GM18868 (cell line): ENCODE data around the gene FARP1.
"Not testable (repeated sequence)": the region's sequence is repeated elsewhere in the genome, so short reads cannot be mapped to it uniquely, and the experiment has no call there.

Experiments
- ATAC-seq: cut with Tn5 transposase; IDR thresholded peaks from one replicate; pipeline ENCODE4 v1.9.1; 2021; ENCODE audit warnings: mild to moderate bottlenecking, moderate library complexity; ENCODE audit not compliant: unreplicated experiment

FARP1 gene

DNA sequence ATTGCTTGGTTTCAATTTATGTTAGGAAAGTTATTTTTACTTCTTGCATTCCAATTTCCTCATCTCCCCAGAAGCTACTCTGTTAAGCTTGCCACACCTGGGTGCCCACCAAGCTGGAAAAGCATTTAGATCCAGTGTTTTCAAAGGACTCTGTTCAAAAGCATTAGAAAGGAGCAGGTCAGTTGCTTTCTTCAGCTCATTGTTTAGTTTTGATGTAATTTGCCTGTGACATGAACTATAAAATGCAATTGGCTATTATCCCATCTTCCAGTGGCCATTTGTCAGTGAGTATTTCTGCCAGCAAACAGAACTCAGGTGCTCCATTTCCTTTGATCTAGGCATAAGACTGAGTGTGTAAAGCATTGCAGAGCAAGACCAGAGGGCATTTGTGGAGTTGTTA, 80.8 kb downstream of the FARP1 start:
- no peak for ATAC-seq

DNA sequence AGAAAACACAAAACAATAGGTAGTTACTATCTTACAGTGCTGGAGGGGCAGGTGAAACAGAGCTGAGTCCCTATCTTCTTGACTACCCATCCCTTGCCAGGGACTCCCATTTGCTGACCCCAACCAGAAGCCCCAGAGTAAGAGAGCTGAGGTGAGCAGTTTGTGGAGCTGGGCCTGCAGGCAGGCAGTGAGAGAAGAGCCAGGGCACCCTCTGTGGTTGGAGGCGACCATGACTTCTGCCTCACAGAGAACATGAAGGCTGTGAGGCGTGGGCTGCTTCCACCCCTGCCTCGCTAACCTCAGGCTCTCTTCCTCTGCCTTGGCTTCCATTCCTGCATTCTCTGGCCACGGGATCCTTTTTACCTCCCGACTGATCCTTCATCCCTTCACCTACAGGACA, 81.7 kb downstream of the FARP1 start:
- no peak for ATAC-seq

DNA sequence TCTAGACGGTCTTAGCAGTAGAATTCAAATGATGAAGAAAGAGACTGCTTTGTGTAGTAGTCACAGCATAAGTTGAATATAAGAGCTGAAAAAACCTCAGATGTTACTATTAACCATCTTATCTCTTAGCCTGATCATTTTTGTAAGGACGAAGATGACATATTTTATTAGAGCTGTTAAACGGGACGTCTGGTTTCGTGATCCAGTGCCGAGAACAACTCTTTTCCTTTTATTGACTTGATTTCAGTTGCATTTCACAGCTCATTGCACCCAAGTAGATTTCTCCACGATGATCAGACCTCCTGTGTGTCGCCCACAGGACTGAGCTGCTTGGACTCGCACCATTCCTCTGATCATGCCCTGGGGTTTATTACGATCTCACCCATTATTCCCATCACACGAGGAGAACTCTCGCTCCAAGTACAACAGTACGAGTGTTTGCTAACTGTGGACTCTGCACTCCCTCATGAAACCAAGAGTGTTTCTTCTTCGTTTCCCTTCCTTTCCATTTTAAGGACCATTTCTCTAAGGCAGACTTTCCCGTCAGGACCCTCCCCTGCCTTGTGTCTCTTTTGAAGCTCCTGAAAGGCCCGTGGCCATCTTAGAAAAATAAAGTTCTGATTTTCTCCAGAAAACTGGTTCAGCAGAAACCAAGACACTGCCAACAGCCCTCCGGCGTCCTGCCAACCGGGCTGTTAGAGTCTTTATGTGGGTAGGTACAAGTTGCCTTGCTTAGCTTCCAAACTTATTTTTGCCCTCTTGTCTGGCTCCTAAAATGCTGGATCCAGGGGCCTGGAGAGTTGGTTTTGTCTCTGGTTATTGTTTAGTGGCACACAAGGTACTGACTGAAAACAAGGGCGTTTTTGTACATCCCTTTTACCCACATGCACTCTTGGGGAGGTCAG, 82.4 kb downstream of the FARP1 start:
- ATAC-seq: no peak

DNA sequence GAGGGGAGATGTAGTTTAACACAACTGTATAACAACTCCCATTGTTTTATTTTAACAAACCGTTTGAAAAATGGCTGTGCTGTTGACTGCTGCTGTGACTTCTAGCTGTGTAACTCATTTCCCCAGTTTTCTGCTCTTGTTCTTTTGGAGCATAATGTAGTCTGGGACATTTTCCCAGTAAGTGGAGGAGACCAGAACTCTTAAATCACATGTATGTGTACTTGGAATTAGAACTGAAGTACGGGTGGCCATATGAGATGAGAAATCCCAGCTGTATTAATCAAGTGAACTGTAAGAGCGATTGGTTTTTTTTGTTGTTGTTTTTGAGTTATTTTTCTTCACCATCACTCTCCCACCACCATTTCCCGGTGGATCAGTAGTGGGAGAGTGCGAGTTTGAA, 83.6 kb downstream of the FARP1 start:
- no peak for ATAC-seq

GRCh38 chr13:98228661-98229341, 85.9 kb downstream of the FARP1 start:
- ATAC-seq: no peak

DNA sequence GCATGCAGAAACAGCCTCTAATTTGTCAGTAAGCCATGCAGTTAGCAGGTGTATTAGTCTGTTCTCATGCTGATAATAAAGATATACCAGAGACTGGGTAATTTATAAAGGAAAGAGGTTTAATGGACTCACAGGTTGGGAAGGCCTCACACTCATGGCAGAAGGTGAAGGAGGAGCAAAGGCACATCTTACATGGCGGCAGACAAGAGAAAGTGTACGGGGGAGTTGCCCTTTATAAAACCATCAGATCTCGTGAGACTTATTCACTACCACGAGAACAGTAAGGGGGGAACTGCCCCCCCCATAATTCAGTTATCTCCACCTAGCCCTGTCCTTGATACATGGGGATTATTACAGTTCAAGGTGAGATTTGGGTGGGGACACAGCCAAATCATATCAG, 87.9 kb downstream of the FARP1 start:
- ATAC-seq: not testable (repeated sequence)

- ATAC-seq: no peak
Measured at GRCh38 chr13:98232456-98232855, 89.6 kb downstream of the FARP1 start.

GRCh38 chr13:98233127-98233526, 90.2 kb downstream of the FARP1 start:
- no peak for ATAC-seq

GRCh38 chr13:98234348-98234747, 91.5 kb downstream of the FARP1 start:
- no peak for ATAC-seq

DNA sequence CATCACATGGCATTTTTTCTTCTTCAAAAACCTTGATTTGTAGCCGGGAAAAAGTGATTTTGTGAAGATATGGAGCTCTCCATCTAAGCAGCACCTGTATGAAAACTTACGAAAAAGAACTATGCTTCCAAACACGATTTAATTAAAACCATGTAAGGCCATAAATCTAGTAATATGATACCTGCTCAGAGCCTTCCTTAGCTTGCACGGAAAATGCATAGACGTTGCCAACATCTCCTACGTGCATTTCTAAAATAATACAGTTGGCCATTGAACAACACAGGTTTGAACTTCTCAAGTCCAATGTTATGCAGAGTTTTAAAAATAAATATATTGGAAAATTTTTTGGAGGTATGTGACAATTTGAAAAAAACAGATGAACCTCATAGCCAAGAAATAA, 93.3 kb downstream of the FARP1 start:
- ATAC-seq: no peak

GRCh38 chr13:98237331-98237730, 94.4 kb downstream of the FARP1 start:
- no peak for ATAC-seq

DNA sequence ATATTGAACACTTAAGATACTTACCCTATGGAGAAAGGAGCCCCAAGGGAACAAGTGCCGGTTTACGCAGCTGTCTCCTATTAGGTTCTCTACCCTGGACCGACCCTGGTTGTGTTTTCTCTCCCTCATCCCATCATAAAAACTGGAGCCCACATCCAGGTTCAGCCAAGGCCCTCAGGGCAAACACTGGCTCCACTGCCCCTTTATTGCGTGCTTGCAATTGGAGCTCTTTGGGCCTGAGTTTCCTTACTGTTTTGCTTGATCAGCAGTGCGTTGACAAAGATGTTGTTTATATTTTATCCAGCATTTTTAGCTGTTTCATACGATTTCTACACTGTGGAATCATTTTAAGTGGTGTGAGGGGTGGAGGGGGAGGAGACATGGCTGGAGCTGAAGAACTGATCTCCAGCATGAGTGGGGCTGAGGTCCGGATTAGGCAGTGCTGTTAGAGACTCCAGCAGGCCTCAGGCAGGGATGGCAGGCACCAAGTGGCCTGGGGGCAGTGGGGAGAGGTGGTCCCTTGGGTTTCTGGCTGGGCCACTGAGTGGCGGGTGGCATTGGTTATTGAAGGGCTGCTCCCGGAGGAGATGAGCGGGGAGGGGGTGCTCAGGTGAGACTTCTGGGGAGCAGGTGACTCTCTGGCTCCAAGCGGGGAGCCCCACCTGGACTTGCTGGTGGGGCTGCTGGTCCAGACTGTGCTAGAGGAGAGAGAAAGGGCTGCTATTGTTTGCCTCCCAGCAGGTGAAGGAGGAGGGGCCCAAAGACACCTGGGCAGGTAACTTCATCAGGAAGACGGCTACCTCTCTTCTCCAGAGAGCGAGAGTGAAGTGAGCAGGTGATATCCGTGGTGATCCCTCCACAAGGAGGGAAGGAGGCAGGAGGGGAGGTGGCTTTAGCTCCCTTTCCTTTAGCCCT, 96.5 kb downstream of the FARP1 start:
- ATAC-seq: no peak

GRCh38 chr13:98240135-98240534, 97.2 kb downstream of the FARP1 start:
- ATAC-seq: no peak

DNA sequence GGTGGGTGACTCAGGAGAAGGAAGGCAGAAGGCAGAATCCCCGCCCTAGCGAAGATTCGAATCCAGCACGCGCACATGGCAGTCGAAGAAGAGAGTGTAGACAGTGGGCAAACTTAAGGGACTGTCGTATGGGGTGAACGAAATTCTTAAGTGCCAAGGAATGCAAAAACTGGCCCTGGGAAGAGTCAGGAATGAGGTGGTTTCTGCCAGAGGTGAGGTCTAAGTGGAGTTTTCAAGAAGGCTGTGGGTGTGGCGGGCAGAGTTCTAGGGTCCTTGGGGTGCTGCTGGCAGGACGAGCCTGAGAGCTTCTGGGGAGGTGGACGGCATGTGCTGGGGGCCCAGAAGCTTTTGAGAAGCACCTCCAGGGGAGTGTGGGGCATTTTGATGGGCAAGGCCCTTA, 98.1 kb downstream of the FARP1 start:
- ATAC-seq: no peak

- ATAC-seq: no peak
Measured at GRCh38 chr13:98241976-98242375, 99.1 kb downstream of the FARP1 start.

DNA sequence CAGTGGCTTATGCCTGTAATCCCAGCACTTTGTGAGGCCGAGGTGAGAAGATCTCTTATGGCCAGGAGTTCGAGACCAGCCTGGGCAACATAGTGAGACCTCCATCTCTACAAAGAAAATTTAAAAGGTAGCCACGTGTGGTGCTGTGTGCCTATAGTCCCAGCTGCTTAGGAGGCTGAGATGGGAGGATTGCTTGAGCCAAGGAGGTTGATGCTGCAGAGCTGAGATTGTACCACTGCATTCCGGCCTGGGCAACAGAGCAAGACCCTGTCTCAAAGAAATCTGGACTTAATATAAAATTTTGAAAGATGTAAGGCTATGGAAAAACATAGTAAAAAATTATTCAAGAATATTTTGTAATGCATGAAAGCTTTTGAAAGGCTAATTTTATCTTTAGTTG, 99.5 kb downstream of the FARP1 start:
- no peak for ATAC-seq

- ATAC-seq: no peak
Measured at GRCh38 chr13:98243929-98244272, 101.0 kb downstream of the FARP1 start.

GRCh38 chr13:98246538-98247172, 103.8 kb downstream of the FARP1 start:
- ATAC-seq: no peak

DNA sequence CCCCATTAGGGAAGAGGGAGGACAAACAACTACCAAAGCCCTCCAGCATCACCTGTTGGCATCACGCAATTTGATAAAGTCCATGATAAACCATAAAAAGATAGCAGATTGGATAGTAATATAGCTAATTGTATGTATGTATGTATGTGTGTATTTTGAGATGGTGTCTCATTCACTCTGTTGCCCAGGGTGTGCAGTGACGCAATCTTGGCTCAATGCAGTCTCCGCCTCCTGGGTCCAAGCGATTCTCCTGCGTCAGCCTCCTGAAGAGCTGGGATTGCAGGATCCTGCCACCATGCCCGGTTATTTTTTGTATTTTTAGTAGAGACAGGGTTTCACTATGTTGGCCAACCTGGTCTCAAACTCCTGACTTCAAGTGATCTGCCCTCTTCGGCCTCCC, 108.8 kb downstream of the FARP1 start:
- ATAC-seq: no peak

DNA sequence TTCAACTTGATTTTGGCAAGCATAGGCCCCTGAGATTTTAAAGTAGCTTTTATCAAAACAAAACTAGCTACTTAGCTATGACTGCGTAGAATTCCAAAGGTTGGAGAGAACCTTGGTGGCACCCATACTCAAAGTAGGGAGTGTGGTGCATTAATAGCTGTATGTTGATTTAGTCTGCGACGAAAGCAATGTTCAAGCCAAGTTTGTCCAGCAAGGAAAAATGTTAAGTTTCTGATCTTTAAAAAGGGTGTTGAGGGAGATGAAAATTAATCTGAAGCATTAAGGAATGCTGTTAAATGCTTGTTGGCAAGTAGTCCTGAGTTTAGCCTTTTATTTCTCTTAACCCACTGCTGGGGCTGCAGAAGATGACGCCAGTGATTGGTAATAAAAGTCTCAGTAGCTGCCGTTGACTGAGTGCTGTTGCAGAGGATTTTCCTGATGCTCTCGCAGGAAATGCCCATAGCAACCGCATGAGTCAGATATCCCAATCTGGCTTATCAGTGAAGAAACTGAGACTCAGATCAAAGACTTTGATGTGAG, 110.1 kb downstream of the FARP1 start:
- no peak for ATAC-seq

GRCh38 chr13:98253526-98253925, 110.6 kb downstream of the FARP1 start:
- ATAC-seq: no peak
